ENCODE results near the gene FAM47C. TPM values are rescaled to one million over a fixed set of nuclear protein-coding genes. Genes with fewer than 3 reads are reported as not detected.
"Not testable (repeated sequence)": the region's sequence is repeated elsewhere in the genome, so short reads cannot be mapped to it uniquely, and the experiment has no call there.

Gene FAM47C
- polyA plus RNA-seq, 2 donors, result not detected

GRCh38 chrX:36986231-36986630 lies 21.9 kb upstream of the FAM47C start:
- Histone ChIP-seq H3K27me3 (ENCODE audit: control insufficient read depth in 1 of 2, insufficient read depth in 2 of 2, low read length in 2 of 2) (peaks cover 0 to 2% of the 10 kb centered on the region in 2 donors), H3K4me3 (ENCODE audit: low read depth in 1 of 2, low read length in 2 of 2) (no peak overlapping the region), H3K9me3 (ENCODE audit: control insufficient read depth in 2 of 2, insufficient read depth in 1 of 2, low read depth in 1 of 2, low read length in 1 of 2) (peaks cover 0 to 2% of the 10 kb centered on the region in 2 donors), H3K27ac (ENCODE audit: low read depth in 2 of 2, low read length in 1 of 2) (no peak overlapping the region), H3K36me3 (ENCODE audit: control insufficient read depth in 2 of 2, insufficient read depth in 2 of 2, low read length in 1 of 2) (no peaks in the 10 kb centered on the region), H3K4me1 (ENCODE audit: control insufficient read depth in 2 of 2, insufficient read depth in 2 of 2, low read length in 1 of 2) (no peaks in the 10 kb centered on the region)
- WGBS, 2 donors, result 5 to 36% methylated on average over 23 to 34 of the region's 34 CpGs

GRCh38 chrX:36987212-36987611 lies 21.0 kb upstream of the FAM47C start:
- no CpG with 5 or more reads among the region's 1 CpG for WGBS, 2 donors
- H3K4me1 ChIP-seq (ENCODE audit: control insufficient read depth in 2 of 2, insufficient read depth in 2 of 2, low read length in 1 of 2); H3K27ac ChIP-seq (ENCODE audit: low read depth in 2 of 2, low read length in 1 of 2); H3K9me3 ChIP-seq (ENCODE audit: control insufficient read depth in 2 of 2, insufficient read depth in 1 of 2, low read depth in 1 of 2, low read length in 1 of 2); H3K27me3 ChIP-seq (ENCODE audit: control insufficient read depth in 1 of 2, insufficient read depth in 2 of 2, low read length in 2 of 2); H3K36me3 ChIP-seq (ENCODE audit: control insufficient read depth in 2 of 2, insufficient read depth in 2 of 2, low read length in 1 of 2); H3K4me3 ChIP-seq (ENCODE audit: low read depth in 1 of 2, low read length in 2 of 2): not testable (repeated sequence)

- no peaks in the 10 kb centered on the region for H3K4me1 ChIP-seq (ENCODE audit: control insufficient read depth in 2 of 2, insufficient read depth in 2 of 2, low read length in 1 of 2)
- no peaks in the 10 kb centered on the region for H3K27me3 ChIP-seq (ENCODE audit: control insufficient read depth in 1 of 2, insufficient read depth in 2 of 2, low read length in 2 of 2)
- 47 to 48% methylated on average over 9 of the region's 9 CpGs for WGBS, 2 donors
- no peak overlapping the region for H3K4me3 ChIP-seq (ENCODE audit: low read depth in 1 of 2, low read length in 2 of 2)
- H3K9me3 ChIP-seq (ENCODE audit: control insufficient read depth in 2 of 2, insufficient read depth in 1 of 2, low read depth in 1 of 2, low read length in 1 of 2), result no peaks in the 10 kb centered on the region
- H3K36me3 ChIP-seq (ENCODE audit: control insufficient read depth in 2 of 2, insufficient read depth in 2 of 2, low read length in 1 of 2), result no peaks in the 10 kb centered on the region
- H3K27ac ChIP-seq (ENCODE audit: low read depth in 2 of 2, low read length in 1 of 2), result no peak overlapping the region
These were observed 8.0 kb upstream of the FAM47C start for GRCh38 chrX:37000140-37000539.

DNA sequence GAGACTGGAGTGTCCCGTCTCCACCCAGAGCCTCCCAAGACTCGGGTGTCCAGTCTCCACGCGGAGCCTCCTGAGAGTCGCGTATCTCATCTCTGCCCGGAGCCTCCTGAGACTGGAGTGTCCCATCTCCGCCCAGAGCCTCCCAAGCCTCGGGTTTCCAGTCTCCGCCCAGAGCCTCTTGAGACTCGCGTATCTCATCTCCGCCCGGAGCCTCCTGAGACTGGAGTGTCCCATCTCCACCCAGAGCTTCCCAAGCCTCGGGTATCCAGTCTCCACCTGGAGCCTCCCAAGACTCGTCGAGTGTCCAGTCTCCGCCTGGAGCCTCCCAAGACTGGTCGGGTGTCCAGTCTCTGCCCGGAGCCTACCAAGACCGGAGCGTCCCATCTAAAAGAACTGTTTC lies 2.3 kb downstream of the FAM47C start:
- Histone ChIP-seq H3K36me3 (ENCODE audit: control insufficient read depth in 2 of 2, insufficient read depth in 2 of 2, low read length in 1 of 2) (no peaks in the 10 kb centered on the region), H3K27me3 (ENCODE audit: control insufficient read depth in 1 of 2, insufficient read depth in 2 of 2, low read length in 2 of 2) (no peaks in the 10 kb centered on the region), H3K27ac (ENCODE audit: low read depth in 2 of 2, low read length in 1 of 2) (no peak overlapping the region), H3K4me1 (ENCODE audit: control insufficient read depth in 2 of 2, insufficient read depth in 2 of 2, low read length in 1 of 2) (no peaks in the 10 kb centered on the region), H3K4me3 (ENCODE audit: low read depth in 1 of 2, low read length in 2 of 2) (no peak overlapping the region), H3K9me3 (ENCODE audit: control insufficient read depth in 2 of 2, insufficient read depth in 1 of 2, low read depth in 1 of 2, low read length in 1 of 2) (peaks cover 0 to 7% of the 10 kb centered on the region in 2 donors)
- 94 to 95% methylated on average over 22 of the region's 22 CpGs for WGBS, 2 donors

DNA sequence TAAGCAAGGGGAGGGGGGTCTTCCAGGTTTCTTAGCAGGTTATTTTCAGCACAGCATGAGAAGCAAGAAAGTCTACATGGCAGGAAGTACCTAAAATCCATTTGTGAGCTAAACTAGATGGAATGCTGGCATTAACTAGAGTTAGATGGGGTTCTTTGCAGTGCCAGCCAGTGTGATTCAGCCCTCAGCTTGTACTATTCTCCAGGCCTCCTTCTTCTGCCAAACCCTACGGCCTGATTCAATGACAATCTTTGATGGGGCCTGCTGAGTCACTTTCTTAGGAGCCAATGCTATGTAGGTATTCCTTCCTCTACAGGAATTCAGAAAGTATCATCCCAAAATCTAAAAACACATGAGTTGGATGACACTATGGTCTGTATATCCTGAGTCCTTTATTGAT lies 26.1 kb downstream of the FAM47C start:
- H3K27ac ChIP-seq (ENCODE audit: low read depth in 2 of 2, low read length in 1 of 2); H3K36me3 ChIP-seq (ENCODE audit: control insufficient read depth in 2 of 2, insufficient read depth in 2 of 2, low read length in 1 of 2); H3K4me3 ChIP-seq (ENCODE audit: low read depth in 1 of 2, low read length in 2 of 2); H3K4me1 ChIP-seq (ENCODE audit: control insufficient read depth in 2 of 2, insufficient read depth in 2 of 2, low read length in 1 of 2); H3K9me3 ChIP-seq (ENCODE audit: control insufficient read depth in 2 of 2, insufficient read depth in 1 of 2, low read depth in 1 of 2, low read length in 1 of 2); H3K27me3 ChIP-seq (ENCODE audit: control insufficient read depth in 1 of 2, insufficient read depth in 2 of 2, low read length in 2 of 2): not testable (repeated sequence)
- WGBS, 2 donors, result 32 to 33% methylated on average over 1 of the region's 1 CpG

- 84 to 89% methylated on average over 7 of the region's 7 CpGs for WGBS, 2 donors
- not testable (repeated sequence) for H3K27me3 ChIP-seq (ENCODE audit: control insufficient read depth in 1 of 2, insufficient read depth in 2 of 2, low read length in 2 of 2); H3K36me3 ChIP-seq (ENCODE audit: control insufficient read depth in 2 of 2, insufficient read depth in 2 of 2, low read length in 1 of 2); H3K4me1 ChIP-seq (ENCODE audit: control insufficient read depth in 2 of 2, insufficient read depth in 2 of 2, low read length in 1 of 2); H3K27ac ChIP-seq (ENCODE audit: low read depth in 2 of 2, low read length in 1 of 2); H3K9me3 ChIP-seq (ENCODE audit: control insufficient read depth in 2 of 2, insufficient read depth in 1 of 2, low read depth in 1 of 2, low read length in 1 of 2); H3K4me3 ChIP-seq (ENCODE audit: low read depth in 1 of 2, low read length in 2 of 2)
These were observed 28.6 kb downstream of the FAM47C start for GRCh38 chrX:37036674-37037220.

- H3K9me3 ChIP-seq (ENCODE audit: control insufficient read depth in 2 of 2, insufficient read depth in 1 of 2, low read depth in 1 of 2, low read length in 1 of 2); H3K27ac ChIP-seq (ENCODE audit: low read depth in 2 of 2, low read length in 1 of 2); H3K4me1 ChIP-seq (ENCODE audit: control insufficient read depth in 2 of 2, insufficient read depth in 2 of 2, low read length in 1 of 2); H3K4me3 ChIP-seq (ENCODE audit: low read depth in 1 of 2, low read length in 2 of 2); H3K27me3 ChIP-seq (ENCODE audit: control insufficient read depth in 1 of 2, insufficient read depth in 2 of 2, low read length in 2 of 2); H3K36me3 ChIP-seq (ENCODE audit: control insufficient read depth in 2 of 2, insufficient read depth in 2 of 2, low read length in 1 of 2): not testable (repeated sequence)
- WGBS, 2 donors, result no CpG with 5 or more reads among the region's 1 CpG
These were observed 30.6 kb downstream of the FAM47C start for GRCh38 chrX:37038814-37039213.

DNA sequence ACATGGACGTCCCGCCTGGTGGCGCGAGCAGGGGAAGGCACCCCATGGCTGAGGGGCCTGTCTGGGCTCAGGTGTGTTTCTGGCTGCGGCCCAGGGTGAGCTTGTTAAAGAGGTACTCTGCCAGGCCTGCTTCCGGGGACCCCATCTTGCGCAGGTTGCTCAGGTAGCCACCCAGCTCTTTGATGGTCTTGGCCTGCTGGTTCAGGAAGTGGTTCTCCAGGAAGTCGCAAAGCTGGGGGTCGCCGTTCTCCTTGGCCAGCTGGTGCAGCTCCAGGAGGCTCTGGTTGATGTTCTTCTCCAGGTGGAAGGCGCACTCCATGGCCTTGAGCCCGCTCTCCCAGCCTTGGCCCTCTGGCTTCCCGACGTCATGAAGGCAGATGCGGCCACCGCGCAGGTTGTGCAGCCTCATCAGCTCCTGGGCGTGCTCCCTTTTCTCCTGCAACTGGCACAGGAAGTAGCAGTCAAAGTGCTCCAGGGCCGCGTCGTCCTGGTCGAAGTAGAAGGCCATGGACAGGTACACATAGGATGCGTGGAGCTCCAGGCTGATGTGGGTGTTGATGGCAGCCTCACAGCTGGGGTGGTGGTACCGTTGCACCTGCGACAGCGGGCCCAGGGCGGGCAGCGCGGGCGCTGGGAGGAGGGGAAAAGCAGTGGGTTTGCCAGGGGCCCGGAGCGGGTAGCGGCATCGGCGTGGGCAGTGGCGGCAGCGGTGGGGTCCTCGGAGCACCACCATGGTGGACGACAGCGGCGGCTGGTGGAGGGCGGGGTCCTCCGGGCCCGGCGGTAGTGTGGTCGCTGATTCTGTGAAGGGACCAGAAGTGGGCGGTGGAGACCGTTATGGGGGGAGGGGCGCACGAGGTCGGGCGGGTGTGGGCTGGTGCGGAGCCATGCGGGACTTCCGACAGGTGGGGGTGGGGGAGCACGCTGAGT lies 35.1 kb downstream of the FAM47C start:
- H3K36me3 ChIP-seq (ENCODE audit: control insufficient read depth in 2 of 2, insufficient read depth in 2 of 2, low read length in 1 of 2); H3K9me3 ChIP-seq (ENCODE audit: control insufficient read depth in 2 of 2, insufficient read depth in 1 of 2, low read depth in 1 of 2, low read length in 1 of 2); H3K27ac ChIP-seq (ENCODE audit: low read depth in 2 of 2, low read length in 1 of 2); H3K4me1 ChIP-seq (ENCODE audit: control insufficient read depth in 2 of 2, insufficient read depth in 2 of 2, low read length in 1 of 2); H3K4me3 ChIP-seq (ENCODE audit: low read depth in 1 of 2, low read length in 2 of 2); H3K27me3 ChIP-seq (ENCODE audit: control insufficient read depth in 1 of 2, insufficient read depth in 2 of 2, low read length in 2 of 2): not testable (repeated sequence)
- 87 to 94% methylated on average over 42 to 56 of the region's 56 CpGs for WGBS, 2 donors

DNA sequence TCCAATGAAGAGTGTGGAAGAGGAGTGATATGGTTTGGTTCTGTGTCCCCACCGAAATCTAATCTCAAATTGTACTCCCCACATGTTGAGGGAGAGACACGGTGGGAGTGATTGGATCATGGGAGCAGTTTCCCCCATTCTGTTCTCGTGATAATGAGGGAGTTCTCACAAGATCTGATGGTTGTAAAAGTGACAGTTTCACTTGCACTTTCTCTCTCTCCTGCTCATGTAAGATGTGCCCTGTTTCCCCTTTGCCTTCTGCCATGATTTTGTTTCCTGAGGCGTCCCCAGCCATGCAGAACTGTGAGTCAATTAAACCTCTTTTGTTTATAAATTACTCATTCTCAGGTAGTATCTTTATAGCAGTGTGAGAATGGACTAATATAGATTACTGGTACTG lies 39.6 kb downstream of the FAM47C start:
- H3K36me3 ChIP-seq (ENCODE audit: control insufficient read depth in 2 of 2, insufficient read depth in 2 of 2, low read length in 1 of 2), result no peaks in the 10 kb centered on the region
- 61 to 63% methylated on average over 4 of the region's 4 CpGs for WGBS, 2 donors
- peaks cover 0 to 3% of the 10 kb centered on the region in 2 donors for H3K27me3 ChIP-seq (ENCODE audit: control insufficient read depth in 1 of 2, insufficient read depth in 2 of 2, low read length in 2 of 2)
- H3K27ac ChIP-seq (ENCODE audit: low read depth in 2 of 2, low read length in 1 of 2), result no peak overlapping the region
- H3K4me1 ChIP-seq (ENCODE audit: control insufficient read depth in 2 of 2, insufficient read depth in 2 of 2, low read length in 1 of 2), result no peaks in the 10 kb centered on the region
- H3K9me3 ChIP-seq (ENCODE audit: control insufficient read depth in 2 of 2, insufficient read depth in 1 of 2, low read depth in 1 of 2, low read length in 1 of 2), result peaks cover 0 to 2% of the 10 kb centered on the region in 2 donors
- H3K4me3 ChIP-seq (ENCODE audit: low read depth in 1 of 2, low read length in 2 of 2), result no peak overlapping the region

GRCh38 chrX:37057572-37057971 lies 49.4 kb downstream of the FAM47C start:
- H3K4me3 ChIP-seq (ENCODE audit: low read depth in 1 of 2, low read length in 2 of 2); H3K9me3 ChIP-seq (ENCODE audit: control insufficient read depth in 2 of 2, insufficient read depth in 1 of 2, low read depth in 1 of 2, low read length in 1 of 2); H3K27ac ChIP-seq (ENCODE audit: low read depth in 2 of 2, low read length in 1 of 2); H3K36me3 ChIP-seq (ENCODE audit: control insufficient read depth in 2 of 2, insufficient read depth in 2 of 2, low read length in 1 of 2); H3K4me1 ChIP-seq (ENCODE audit: control insufficient read depth in 2 of 2, insufficient read depth in 2 of 2, low read length in 1 of 2); H3K27me3 ChIP-seq (ENCODE audit: control insufficient read depth in 1 of 2, insufficient read depth in 2 of 2, low read length in 2 of 2): not testable (repeated sequence)
